ENCODE measurements around the gene GSG1L.
"Not testable (repeated sequence)": the region's sequence is repeated elsewhere in the genome, so short reads cannot be mapped to it uniquely, and the experiment has no call there.

GSG1L gene

GRCh38 chr16:27746076-27746855 lies 317.2 kb downstream of the GSG1L start:
- no peak for DNase-seq

GRCh38 chr16:27745348-27745747 lies 318.2 kb downstream of the GSG1L start:
- no peak for DNase-seq

DNA sequence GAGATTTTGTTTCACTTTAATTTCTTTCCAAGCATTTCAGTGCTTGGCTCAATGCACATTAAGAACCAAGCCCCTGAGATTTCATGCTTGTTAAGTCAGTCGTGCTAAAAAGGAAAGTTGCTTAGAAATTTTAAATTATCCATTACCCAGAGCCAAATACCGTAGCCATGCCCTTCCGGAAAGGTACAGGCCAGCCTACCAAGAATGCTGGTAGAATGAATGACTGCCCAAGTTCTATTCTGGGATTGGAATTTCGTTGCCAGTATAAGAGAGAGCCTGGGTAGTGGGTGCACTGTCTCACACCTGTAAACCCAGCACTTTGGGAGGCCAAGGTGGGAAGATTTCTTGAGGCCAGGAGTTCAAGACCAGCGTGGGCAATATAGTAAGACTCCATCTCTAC lies 319.6 kb downstream of the GSG1L start:
- DNase-seq: no peak

- DNase-seq: not testable (repeated sequence)
These were observed 320.5 kb downstream of the GSG1L start for GRCh38 chr16:27743001-27743400.

DNA sequence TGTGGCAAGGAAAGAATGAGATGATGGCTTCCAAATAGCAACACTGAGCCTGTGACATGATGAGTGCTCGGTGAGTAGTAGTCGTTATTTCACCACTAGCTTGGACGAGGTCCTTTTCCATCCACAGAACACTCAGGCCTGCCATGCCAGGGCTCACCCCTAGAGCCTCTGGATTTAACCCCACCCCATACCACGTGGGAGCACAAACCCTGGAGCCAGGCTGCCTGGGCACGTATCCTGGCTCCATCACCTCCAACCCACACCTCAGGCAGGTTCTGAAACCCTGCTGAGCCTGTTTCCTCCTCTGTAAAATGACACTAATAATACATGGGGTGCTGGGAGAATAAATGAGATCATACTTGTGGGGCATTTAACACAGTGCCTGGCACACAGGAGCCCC lies 321.2 kb downstream of the GSG1L start:
- no peak for DNase-seq

DNA sequence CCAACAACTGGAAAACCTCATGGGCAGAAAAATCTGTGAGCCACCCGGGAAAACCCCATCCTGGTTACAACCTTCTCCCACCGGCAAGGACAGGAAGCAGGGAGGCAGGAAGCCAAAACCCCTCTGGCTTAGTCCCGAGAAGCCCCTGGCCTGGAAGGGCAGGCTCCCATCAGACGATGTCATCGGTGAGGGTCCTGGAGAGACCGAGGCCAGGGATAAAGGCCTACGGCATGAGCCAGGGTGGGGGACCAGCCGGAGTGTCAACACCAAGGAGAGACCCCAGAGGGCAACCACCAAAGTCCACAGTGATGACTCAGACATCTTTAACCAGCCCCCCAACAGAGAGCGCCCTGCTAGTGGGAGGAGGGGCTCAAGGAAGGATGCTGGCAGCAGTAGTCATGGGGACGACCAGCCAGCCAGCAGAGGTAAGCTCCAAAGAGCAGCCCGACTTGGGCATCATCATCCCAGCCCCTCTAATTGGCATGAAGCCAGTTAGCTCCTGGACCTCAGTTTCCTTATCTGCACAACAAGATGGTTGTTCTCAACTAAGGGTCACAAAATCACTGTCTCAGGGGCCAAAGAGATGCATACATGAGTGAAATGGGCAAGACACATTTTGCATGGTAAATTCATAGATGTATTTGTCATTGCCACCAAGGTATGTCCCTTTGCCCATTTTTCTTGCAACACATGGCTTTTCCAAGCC lies 322.9 kb downstream of the GSG1L start:
- DNase-seq: no peak

DNA sequence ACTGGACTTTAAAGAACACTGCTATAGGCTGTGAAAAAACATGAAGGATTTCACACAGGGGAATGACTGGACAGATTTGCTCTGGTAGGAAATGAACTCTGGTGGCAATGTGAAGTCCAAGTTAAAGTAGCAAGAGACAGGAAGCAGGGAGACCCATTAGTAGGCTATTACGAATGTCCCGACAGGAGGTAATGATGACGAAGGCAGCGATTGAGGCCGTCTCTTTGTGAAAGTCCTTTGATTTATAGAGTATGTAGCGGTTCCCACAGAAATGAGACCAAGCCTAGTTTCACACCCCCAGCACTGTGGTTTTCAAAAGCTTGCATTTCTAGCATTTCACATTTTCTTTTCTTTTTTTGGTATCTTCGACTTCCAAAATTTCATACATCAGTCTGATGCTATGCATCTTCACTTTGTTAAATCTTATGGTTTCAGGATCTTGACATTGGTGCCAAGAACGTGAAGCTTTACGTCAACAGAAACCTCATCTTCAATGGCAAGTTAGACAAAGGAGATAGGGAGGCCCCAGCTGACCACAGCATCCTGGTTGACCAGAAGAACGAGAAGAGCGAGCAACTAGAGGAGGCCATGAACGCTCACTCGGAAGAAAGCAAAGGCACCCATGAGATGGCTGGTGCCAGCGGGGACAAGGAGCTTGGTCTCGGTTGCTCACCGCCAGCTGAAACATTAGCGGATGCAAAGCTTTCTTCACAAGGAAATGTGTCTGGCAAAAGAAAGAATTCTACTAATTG lies 323.7 kb downstream of the GSG1L start:
- DNase-seq: no peak

DNA sequence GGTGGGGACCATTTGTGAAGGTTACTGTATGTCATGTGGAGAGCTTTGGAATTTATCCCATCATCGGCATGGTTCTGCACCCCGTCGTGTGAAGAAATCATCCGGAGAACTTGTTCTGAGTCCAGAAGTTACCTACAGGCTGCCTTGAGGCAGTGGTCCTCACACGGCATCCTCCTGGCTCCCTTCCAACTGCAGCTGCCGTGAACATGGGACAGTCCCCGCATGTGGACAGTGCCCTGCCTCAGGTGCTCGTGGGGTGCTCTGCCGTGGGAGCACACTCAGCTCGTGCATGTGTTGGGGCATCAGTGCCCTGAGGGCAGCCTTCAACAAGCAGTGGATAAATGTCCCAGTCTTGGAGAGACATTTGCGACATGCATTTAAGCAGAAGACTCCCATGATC lies 324.9 kb downstream of the GSG1L start:
- DNase-seq: no peak

All from activated CD8-positive, alpha-beta memory T cell treated with anti-CD3 and anti-CD28 coated beads, Interleukin-2, amount 50 U/mL, for 4 hours (primary cell).